IPS DF 4.7 (cell line): Measurements from ENCODE around the gene TEX28.
"Not testable (repeated sequence)": the region's sequence is repeated elsewhere in the genome, so short reads cannot be mapped to it uniquely, and the experiment has no call there.

Experiments
- DNase-seq: peaks from one replicate; pipeline ENCODE4 v3.0.0-alpha.2; 2013; ENCODE audit warnings: low spot score; ENCODE audit errors: extremely low read depth

TEX28 gene, protein sequence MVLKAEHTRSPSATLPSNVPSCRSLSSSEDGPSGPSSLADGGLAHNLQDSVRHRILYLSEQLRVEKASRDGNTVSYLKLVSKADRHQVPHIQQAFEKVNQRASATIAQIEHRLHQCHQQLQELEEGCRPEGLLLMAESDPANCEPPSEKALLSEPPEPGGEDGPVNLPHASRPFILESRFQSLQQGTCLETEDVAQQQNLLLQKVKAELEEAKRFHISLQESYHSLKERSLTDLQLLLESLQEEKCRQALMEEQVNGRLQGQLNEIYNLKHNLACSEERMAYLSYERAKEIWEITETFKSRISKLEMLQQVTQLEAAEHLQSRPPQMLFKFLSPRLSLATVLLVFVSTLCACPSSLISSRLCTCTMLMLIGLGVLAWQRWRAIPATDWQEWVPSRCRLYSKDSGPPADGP

DNA sequence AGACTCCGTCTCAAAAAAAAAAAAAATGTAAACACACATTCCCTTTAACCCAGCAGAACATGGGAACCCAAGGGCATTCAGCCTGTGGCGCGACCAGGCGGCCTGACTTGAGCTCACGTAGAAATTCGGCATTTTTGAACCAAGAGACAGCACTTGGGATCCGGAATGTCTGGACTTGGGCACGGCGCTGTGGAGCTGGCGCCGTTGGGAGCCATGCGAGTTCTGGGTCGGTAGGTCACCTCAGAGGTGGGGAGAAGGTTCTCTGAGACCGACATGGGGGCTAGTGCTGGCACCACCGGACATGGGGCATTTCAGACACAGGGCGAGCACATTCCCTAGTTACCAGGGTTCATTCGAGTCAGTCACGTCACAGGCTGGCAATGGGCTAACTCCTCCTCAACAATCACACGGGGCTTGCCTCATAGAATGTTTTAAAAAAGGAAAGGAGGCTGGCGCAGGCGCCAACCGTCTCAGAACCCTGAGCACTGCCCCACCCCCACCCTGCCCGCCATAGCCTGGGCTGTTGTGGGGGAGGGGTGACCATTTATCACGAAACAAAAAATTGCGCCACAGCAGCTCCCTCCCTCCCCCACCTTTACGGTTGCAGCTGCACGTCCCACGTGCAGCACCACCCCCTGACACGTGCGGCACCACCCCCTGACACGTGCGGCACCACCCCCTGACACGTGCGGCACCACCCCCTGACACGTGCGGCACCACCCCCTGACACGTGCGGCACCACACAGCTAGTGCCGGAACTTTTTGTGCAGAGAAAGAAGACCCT is at the start of gene TEX28:
Gene TEX28, minus strand, starts transcription at position 334 of the 784 bp plus-strand sequence. CDS start 3,007 bp downstream, outside the sequence.
- no peak for DNase-seq

DNA sequence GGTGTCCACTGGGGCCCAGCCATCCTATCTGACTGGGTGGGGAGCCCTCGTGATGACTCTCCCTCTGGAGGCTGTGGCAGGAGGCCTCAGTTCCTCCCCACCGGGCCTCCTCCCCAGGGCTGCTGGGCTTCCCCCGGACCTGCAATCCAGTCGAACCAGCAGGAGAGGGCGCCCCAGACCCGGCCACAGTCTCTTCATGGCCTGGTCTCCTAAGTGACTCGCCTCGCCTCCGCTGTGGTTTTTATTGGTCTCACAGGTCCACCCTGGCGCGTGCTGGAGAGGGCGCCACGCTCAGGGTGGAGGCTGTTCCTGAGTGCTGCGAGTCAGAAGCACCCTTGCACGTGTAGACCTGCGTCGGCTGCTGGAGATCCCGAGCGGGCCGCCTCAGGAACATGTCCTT is 48.7 kb upstream of the TEX28 start:
- DNase-seq: not testable (repeated sequence)

DNA sequence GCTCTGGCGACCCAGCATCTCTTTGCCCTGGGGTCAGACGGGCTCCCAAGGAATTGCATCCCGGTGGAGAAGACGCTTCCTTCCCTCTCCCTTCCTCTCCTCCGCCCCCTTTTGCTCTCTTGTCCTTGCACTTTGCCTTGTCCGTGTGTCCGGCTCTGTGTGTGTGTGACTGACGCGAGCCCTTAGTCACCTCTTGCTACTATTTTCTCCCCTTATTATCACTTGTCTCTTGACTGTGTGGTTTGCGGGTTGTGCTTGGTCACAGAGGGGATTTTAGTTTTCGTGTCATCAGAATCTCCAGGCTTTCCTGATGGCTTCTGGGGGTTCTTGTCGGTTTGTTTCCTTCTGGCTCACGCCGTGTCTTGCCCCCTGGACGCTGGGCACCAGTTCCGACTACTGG is 48.1 kb upstream of the TEX28 start:
- not testable (repeated sequence) for DNase-seq

DNA sequence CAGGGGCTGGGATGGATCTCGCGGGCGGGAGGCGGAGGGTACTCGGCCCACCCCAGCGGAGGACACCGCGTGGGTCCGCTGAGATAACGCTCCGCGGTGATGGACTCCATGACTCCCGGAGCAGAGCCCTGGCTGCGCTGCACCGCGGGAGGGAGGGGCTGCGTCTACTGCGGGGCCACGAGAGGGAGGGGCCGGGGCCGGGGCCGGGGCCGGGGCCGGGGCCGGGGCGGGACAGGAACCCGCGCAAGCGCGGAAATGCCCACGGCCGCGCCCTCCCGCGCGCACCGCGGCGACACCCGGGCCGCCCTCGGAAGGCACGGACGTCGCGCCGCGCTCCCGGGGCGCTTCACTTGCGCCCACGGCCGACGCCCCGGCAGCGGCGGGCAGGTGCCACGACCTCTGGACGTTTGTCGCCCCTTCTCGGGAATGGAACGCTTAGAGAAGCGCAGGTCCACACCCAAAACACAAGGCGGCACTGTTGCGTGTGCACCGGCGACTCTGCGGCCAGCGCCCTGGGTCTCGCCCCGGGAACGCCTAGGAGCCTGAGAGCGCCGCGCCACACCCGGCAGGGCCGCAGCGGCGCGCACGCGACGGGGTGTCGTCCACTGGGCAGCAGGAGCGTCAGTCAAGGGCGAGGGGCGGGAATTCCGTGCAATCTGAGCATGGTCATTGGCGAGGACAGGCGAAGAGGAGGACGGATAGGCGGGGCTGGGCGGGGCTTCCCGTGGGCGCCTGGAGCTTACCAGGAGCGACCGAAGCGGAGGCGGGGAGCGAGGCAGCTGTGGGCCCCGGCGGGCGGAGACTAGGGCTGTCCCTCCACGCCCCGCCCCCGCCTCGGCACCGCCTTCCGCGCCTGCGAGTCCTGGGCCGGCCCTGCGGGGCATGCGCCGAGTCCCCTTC is 46.7 kb upstream of the TEX28 start:
- DNase-seq: not testable (repeated sequence)

DNA sequence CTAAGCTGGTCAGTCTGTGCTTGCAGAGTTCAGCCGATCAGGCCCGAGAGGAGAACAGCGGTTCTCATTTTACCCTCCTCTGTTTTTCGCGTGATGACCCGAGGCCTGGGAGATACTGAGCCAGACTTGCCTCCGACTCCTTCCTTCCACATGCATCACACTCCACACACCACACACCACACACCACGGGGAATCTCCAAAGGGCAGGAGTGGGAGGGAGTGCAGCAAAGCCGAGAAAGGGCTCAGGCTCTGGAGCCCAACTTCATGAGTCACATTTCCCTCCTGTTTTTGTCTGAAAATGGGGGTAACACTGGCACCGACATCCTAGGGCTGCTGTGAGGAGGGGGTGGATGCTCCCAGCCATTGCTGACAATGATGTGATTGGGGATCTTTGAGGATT is 39.6 kb upstream of the TEX28 start:
- DNase-seq: no peak

DNA sequence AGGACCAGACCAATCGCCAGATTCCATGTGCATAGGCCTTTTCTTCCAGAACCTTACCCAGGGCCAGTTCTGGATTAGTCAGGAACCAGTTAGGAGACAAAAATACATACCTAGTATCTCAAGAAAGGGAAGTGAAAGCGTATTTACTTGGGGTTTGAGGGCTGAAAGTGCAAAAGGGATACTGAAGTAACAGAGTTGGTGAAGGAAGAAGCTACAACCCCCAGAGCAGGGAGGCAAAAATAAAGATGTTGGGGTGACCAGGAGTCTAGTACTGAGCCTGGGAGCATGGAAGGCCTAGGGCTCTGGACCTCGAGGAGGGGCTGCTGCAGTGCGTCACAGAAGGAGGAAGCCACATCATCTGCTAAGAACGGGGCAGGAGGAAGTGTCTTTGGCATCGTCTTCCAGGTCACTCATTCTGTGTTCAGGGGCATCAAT is 38.9 kb upstream of the TEX28 start:
- DNase-seq: no peak

DNA sequence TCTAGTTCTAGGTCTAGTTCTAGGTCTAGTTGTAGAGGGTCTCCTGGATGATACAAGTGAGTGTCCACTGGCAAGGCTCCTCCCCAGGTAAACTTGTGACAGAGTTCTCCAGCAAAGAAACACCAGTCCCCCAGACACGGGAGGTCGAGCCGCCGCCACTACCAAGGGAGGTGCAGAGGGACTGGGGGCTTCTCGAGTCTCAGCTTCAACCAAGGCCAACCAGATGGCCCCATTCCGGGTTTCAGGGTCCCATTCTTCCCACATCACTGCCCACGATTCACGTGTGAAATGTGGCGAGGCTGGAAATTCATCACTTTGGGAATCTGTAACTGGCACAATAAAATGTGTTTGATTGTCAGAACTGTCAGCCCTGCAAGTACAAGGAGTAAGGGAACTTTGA is 38.2 kb upstream of the TEX28 start:
- no peak for DNase-seq

DNA sequence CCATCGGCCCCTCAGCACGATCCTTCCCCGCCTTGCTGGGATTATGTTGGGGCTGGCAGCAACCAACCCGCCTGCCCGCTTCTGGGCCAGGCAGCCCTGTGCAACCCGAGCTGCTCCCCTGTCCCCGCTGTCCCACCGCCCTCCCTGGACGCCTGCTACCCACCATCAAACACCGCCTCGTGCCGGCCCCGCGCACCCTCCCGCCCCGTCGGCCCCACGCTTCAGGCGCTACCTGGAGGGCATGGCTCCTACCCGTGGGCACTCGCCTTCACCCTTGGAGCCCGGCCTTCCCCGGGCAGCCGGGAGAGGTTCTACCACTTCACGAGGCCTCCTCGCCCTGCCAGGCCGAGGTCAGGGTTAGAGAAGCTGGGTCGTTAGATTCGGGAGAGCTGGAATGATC is 37.6 kb upstream of the TEX28 start:
- no peak for DNase-seq

DNA sequence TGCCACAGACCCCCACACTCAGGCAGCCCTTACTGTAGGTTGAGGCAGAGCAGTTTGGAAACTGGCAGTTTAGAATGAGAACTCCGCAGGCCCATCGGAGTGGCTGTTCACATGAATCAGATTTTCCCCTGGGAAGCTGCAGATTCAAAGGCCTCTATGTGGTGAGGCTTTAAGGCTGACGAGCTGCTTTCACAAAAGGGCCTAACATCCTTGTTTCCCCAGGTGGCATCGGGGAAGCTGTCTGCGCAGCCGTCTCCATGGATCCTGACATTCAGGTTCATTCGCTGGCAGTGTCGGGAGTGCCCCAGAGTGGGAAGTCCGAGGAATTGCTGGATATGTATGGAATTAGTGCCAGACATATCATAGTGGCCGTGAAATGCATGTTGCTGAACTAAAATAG is 34.4 kb upstream of the TEX28 start:
- DNase-seq: no peak

DNA sequence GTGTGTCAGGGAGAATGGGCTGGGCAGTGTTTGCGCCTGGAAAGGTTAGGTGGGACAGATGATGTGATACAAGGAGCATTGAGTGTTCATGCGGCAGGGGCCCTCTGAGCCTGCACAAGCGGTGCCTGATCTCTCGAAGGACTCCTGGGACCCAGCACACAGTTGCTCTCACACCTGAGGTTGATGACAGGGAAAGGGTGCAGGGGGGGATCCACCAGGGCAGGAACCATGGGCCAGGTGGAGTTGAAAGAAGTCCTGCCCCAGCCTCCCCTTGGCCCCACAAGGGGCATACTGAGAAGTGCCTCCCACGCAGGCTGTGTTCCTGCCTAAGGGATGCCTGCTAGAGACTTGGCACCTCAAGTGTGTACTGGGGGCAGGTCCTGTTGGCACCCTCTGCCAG is 33.7 kb upstream of the TEX28 start:
- DNase-seq: no peak

DNA sequence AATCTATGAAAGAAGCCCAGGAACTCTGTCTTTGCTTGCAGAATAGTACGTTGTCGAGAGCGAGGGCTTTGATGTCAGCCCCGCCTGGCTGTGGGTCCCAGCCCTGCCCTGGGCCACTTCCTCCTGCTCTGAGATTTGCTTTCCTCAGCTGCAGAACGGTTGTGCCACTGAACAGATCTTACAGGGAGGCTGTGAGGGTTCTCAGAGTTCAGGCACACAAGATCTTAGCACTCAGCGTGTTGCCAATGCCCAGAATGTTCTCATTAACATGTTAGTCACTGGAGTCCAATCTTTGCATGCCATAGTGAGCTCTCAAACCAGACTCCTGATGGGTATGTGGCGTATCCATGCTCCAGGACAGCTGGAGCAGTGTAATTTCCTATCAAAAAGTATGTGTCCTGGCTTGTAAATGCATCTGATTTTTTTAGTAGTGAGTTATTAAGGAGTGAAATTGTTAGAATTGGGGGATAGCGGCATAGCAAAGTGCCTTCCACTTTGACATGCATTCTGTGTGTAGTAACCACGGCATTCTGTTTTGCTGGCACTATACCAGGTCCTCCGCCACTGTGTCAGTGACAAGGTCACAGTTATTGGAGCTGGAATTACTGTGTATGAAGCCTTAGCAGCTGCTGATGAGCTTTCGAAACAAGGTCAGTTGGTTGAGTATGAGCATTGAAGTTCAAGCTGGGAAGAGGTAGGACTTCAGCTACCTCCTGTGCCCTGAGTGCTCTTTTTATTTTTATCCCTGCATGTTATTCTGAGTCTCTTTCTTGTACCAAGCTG is 32.3 kb upstream of the TEX28 start:
- DNase-seq: no peak

DNA sequence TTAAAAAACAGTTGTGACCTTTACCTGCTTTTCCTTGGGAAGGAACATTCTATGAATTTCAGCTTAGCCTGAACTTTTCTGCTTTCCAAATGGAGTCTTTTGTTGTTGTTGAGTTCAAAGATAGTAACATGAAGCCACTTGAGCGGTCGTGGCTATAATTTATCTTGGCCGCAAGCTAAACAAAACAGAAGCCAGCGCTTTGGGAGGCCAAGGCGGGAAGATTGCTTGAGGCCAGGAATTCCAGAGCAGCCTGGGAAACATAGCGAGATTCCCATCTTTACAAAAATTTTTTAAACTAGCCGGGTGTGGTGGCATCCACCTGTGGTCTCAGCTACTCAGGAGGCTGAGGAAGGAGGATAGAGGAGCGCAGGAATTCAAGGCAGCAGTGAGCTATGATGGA is 30.6 kb upstream of the TEX28 start:
- DNase-seq: no peak

DNA sequence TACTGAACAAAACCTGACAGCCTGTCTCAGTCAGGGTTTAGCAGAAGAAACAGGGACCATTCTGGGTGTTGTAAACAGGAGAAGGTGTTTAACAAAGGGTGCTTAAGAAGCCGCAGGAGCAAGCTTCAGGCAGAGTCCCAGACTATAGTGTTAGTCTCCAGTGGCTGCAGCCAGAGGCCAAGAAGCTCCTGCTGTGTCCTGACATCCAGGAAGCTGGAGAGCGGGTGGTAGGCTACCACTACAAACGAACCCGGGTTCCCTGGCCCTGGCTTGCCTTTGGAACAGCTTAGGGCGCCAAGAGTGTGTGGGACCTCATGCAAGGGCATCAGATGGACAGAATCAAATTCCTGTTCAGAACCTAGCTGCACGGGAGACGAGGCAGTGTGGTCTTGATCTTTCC is 28.6 kb upstream of the TEX28 start:
- no peak for DNase-seq

DNA sequence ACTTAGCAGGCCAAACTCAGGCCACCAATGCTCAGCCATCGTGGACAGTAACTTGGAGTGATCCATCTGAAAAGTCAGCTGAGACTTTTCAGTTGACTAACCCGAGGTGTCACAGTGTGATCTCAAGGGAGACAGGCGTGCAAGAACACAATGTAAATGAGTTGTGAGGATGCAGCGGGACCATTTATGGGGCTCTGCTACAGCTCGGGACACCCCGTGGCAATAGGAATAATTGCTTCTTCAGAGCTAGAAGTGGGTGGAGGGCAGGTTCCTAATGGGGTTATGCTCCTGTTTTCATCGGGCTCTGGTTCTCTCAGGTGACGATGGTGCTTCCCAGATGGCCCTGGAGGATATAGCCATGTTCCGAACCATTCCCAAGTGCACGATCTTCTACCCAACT is 28.0 kb upstream of the TEX28 start:
- DNase-seq: no peak

DNA sequence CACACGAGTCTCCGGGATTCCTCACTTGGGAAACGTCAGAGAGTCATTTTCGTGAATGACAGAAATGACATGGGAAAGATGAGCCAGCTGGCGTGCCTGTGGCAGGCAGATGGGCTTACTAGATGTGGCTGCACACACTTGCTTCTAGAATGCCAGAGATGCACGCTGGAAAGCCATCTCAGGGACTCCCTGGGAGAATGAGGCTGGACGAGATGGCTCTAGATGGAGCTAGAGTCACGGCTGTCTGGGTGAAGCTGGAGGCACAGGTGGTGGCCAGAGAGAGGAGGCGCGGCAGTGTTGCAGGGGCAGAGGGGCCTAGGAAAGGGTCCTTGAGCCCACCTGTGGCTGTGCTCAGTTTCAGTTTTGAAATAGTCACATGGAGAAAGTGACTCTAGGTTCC is 26.7 kb upstream of the TEX28 start:
- DNase-seq: no peak

DNA sequence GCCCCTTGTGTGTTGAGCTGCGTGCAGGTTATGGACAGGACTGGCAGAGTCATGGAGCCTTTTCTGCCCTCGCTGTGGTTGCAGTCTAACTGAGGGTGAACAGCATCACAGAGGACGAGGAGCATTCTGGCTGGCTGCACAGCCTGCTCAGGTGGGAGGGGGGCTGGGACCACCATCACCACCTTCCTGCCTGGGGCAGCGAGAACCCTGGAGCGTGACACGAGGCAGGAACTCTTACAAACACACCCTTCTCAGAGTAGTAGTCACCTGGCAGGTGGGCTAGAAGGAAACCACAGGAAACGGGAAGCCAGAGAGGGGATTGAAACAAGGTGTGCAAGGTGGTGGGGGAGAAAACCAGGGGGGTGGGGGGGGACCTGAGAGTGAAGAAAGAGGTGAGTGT is 26.2 kb upstream of the TEX28 start:
- DNase-seq: no peak

DNA sequence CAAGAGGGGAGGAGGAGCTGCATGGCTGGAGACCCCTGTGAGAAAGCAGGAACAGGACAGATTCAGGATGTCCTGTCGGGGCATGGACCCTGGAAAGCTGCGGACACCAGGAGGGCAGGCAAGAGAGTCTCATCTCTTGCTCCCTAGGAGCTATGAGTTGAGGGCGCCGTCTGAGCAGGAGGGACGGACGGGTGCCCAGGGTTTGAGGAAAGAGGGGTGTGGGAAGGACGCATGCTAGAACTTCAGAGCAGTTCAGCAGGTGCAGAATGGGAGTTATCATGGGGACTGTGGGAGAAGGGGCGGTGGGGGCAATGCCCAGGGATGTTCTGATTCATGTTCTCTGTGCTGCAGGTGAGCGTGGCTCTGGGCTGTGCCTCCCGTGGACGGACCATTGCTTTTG is 25.5 kb upstream of the TEX28 start:
- DNase-seq: no peak

DNA sequence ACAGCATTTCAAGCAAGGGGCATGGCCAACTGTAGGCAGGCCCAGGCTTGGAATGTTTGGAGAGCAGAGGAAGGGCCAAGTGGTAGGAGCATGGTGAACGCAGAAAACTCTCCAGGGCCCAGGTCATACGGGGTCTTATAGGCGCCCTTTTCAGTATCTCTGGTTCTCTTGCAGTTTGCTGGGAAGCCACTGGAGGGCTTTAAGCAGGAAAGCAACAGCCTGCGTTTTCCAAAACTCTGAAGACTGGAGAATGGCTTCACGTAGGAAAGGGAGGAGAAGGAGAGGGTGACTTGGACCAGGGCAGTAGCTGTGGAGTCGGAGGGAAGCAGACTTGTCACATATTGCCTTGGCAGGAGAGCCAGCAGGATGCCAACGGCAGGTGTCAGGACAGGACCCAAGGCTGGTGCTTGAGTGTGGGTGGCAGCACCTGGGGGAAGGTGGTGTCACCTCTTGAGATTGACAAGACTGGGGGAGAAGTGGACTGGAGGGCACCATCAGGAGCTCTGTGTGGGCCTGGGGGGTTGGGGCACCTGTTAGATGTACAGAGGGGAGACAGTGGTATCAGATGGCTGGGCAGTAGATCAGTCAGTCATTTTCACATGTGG is 22.6 kb upstream of the TEX28 start:
- peak; percentile 3 for DNase-seq

DNA sequence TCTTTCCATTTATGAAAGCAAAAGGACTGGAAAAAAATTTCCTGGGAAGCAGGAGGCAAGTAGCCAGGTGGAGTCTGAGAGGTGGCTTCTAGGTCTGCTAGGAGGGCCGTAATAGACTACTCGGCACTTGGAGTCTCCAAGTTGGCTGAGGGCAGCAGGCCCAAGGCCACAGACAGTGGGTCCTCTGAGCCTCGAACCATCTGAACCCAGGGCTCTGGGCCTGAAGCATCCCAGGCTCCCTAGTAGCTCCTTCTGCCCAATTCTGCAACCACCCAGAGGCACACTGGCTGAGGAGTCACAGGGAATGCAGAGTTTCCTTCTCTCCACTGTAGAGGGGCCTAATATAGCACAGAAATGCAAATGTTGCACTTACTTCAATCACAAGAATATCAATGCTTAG is 20.5 kb upstream of the TEX28 start:
- no peak for DNase-seq

DNA sequence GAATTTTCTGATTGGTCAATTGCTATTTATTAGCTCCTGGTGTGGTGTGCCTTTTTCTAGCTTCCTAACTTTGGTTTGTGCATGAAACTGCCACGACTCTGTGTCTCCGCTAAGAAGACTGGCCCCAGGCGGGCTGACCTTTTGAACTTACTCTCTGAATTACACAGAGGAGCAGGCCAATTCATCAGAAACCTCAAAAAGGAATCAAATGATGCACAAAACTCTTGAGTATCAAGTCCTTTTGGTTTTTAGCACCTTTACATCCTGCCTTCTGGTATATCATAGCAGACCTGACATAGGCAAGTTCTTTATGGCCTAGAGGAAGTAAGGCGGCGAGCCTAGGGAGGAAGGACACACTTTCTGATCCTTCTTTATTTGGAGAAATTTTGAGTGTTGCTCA is 18.2 kb upstream of the TEX28 start:
- no peak for DNase-seq

DNA sequence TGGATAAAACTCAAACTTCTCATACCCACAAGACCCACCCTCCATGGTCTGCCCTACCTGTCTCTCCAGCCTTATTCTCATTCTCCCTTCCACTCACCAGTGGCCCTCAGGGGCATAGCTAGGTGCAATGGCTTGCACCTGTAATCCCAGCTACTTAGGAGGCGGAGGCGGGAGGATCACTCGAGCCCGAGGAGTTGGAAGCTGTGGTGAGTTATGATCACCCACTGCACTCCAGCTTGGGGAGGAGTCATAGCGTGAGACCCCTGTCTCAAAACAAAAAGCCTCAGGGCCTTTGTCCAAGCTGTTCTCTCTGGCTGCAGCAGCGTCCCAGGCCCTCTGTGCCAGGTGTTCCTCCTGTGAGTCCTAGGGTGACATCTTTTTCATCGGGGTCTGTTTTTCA is 17.2 kb upstream of the TEX28 start:
- no peak for DNase-seq
